Colonic mucosa (tissue), 4 donors: Measurements from ENCODE around the gene SOX3. TPM values are rescaled to one million over a fixed set of nuclear protein-coding genes. Genes with fewer than 3 reads are reported as not detected.

ENCODE experiments used
- DNase-seq: peaks from one replicate; pipeline ENCODE4 v3.0.0-alpha.2; 2020
- H3K27ac ChIP-seq: fragments of 200-600 bp; one replicate; pipeline ENCODE4 v1.8.0; 2021
- H3K27me3 ChIP-seq: fragments of 200-600 bp; one replicate; pipeline ENCODE4 v1.8.0; 2021
- H3K36me3 ChIP-seq: fragments of 200-600 bp; one replicate; pipeline ENCODE4 v1.8.0; 2021
- H3K4me1 ChIP-seq: fragments of 200-600 bp; one replicate; pipeline ENCODE4 v1.8.0; 2021; ENCODE audit warnings: mild to moderate bottlenecking
- H3K4me3 ChIP-seq: fragments of 200-600 bp; one replicate; pipeline ENCODE4 v1.8.0; 2021
- H3K9ac ChIP-seq, 2 donors: one replicate each; pipeline ENCODE4 v1.7.0; 2013; ENCODE audit warnings: control low read depth in 2 of 2, low read depth in 2 of 2, low read length in 2 of 2
- H3K9me3 ChIP-seq: fragments of 200-600 bp; one replicate; pipeline ENCODE4 v1.8.0; 2021
- CTCF ChIP-seq: fragments of 200-600 bp; IDR thresholded peaks from one replicate; pipeline ENCODE4 v1.8.0; 2022; ENCODE audit warnings: antibody characterized with exemption, mild to moderate bottlenecking
- intact Hi-C: fragments of 100-400 bp; cut with DNase I; formaldehyde crosslinking; loops from one replicate; pipeline ENCODE4 v1.14.1; 2022
- total RNA-seq, 2 donors: library from RNA; stranded (reverse); fragmentation: NEBNext Ultra II Directional in 1 of 2; extraction: Animal tissue kit (Norgen Biotek cat#: 25700) in 1 of 2; gene quantifications; one replicate each; pipeline ENCODE4 v1.2.1, GENCODE V29; 2021
- donor health status: healthy.
- donor health status: DM: no; HTN: no; CAD: no.
- donor health status: DM: no; HTN: no; CAD: no.

SOX3 gene
- not detected for total RNA-seq

DNA sequence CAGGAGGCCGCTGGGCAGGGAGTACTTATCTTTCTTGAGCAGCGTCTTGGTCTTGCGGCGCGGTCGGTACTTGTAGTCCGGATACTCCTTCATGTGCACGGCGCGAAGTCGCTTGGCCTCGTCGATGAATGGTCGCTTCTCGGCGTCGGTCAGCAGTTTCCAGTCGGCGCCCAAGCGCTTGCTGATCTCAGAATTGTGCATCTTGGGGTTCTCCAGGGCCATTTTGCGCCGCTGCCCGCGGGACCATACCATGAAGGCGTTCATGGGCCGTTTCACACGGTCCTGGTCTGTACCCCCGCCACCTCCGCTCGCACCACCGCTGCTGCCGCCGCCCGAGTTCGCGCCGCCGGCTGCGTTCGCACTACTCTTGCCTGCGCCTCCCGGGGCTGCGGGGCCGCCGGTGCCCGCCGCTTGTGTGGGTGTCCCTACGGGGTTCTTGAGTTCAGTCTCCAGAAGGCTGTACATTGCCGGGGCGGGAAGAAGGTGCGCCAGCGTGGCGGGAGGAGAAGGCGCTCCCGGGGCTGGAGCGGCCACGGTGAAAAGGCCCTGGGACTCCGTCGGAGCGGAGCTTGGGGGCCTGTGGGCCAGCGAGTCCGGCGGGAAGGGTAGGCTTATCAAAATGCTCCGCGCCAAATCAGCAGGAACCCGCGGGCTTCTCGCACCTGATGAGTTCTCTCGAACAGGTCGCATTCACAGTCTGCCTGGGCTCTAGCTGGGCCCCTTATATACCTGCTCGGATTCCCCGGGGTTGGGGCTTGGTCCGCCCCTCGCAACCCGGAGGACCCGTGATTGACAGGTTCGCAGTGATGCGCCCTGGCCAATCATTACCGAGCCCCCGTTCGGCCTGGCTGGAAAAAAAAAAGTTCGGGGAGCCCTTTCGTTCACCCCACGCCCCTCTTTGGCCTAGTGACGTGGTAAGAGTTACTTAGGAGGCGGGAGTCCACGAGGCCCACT is at the start of gene SOX3:
TSS of gene SOX3 (minus strand) at position 699 of the 954 bp plus-strand sequence. CDS start at position 690, 9 bp downstream.
- Histone ChIP-seq H3K9me3 (no peaks in the 10 kb centered on the region), H3K27me3 (peaks cover 63% of the 10 kb centered on the region), H3K4me3 (no peak within 1 kb of the TSS), H3K36me3 (no peaks in the 10 kb centered on the region), H3K9ac (no peak within 1 kb of the TSS), H3K27ac (no peak within 1 kb of the TSS), H3K4me1 (no peaks in the 10 kb centered on the region)
- no peak for TF ChIP-seq CTCF
- intact Hi-C loops, result no loop called here
- DNase-seq, result no peak

- Histone ChIP-seq H3K27ac (no peak overlapping the region), H3K36me3 (no peaks in the 10 kb centered on the region), H3K9me3 (no peaks in the 10 kb centered on the region), H3K4me1 (no peaks in the 10 kb centered on the region), H3K4me3 (no peak overlapping the region), H3K27me3 (no peaks in the 10 kb centered on the region), H3K9ac (no peak overlapping the region)
- intact Hi-C loops, result no loop called here
- TF ChIP-seq CTCF, result no peak
- DNase-seq, result no peak
Measured at GRCh38 chrX:140548985-140549384, 44.1 kb upstream of the SOX3 start.

DNA sequence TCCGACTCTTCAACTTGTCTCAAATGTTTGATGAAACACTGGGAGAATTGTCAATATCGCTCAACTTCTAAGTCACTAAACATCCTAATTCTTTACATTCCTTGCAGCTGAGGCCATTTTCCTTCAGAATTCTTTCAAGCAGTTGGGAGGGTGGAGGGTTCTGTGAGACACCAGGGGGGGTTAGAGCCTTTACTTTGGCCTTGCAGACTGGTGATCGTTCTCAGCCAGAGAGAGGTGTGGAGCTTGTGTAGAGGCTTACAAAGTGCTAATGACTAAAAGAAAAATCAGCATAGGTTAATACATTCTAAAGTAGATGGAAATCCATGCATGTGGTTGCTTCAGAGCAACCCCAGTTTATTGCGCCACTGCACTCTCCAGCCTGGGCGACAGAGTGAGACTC is 21.3 kb upstream of the SOX3 start:
- intact Hi-C loops, result no loop called here
- H3K27me3 ChIP-seq, result no peaks in the 10 kb centered on the region

DNA sequence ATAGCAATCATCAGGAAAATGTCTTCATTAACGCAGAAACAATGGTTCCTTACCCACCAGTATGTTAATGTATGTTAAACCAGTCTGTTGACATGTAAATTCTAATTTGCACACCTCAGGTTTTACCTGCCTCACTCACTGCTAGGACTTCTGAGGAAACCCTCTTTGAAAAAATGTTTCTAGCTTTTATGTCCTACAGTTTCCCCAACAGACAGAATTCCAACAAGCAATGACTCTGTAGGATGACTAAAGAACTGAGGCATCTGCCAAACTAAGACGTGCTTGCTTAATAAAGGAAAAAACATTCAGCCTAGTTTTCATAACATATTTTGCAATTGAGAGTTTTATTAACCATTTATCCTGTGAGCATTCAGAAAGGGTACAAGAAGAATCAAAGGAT is 20.6 kb upstream of the SOX3 start:
- no peaks in the 10 kb centered on the region for H3K9me3 ChIP-seq
- no peak overlapping the region for H3K9ac ChIP-seq
- TF ChIP-seq CTCF, result no peak
- no peaks in the 10 kb centered on the region for H3K36me3 ChIP-seq
- H3K27ac ChIP-seq, result no peak overlapping the region
- H3K27me3 ChIP-seq, result no peaks in the 10 kb centered on the region
- H3K4me3 ChIP-seq, result no peak overlapping the region
- intact Hi-C loops, result no loop called here
- DNase-seq, result no peak
- no peaks in the 10 kb centered on the region for H3K4me1 ChIP-seq

More for the DNA sequence above, 21.3 kb upstream of the SOX3 start:
- DNase-seq, result no peak
- Histone ChIP-seq H3K27ac (no peak overlapping the region), H3K9me3 (no peaks in the 10 kb centered on the region), H3K36me3 (no peaks in the 10 kb centered on the region), H3K4me3 (no peak overlapping the region), H3K9ac (no peak overlapping the region), H3K4me1 (no peaks in the 10 kb centered on the region)
- TF ChIP-seq CTCF, result no peak

GRCh38 chrX:140524556-140524955 is 19.7 kb upstream of the SOX3 start:
- Histone ChIP-seq H3K9ac (no peak overlapping the region), H3K36me3 (no peaks in the 10 kb centered on the region), H3K4me1 (no peaks in the 10 kb centered on the region), H3K27ac (no peak overlapping the region), H3K4me3 (no peak overlapping the region), H3K27me3 (no peaks in the 10 kb centered on the region), H3K9me3 (no peaks in the 10 kb centered on the region)
- DNase-seq, result no peak
- no peak for TF ChIP-seq CTCF
- intact Hi-C loops, result no loop called here
